SK-MEL-5 (cell line): ENCODE measurements around the gene CHD3. TPM values are rescaled to one million over a fixed set of nuclear protein-coding genes. Genes with fewer than 3 reads are reported as not detected.
A peak's percentile ranks its signal among the peaks of the same experiment; 100 is the strongest.

ENCODE experiments used
- DNase-seq: peaks from one replicate; pipeline ENCODE4 v3.0.0-alpha.2; 2016; ENCODE audit warnings: low read depth, low spot score
- in situ Hi-C: cut with HindIII; loops from 2 replicates; pipeline ENCODE4 v1.10.0; 2016; ENCODE audit warnings: low sequenced_read_pairs, high pct_unique_total_duplicates, low pct_unique_long_range_greater_than_20kb
- total RNA-seq: library from RNA; depleted of rRNA; stranded (reverse); fragments of >200 nt; shearing (Covaris generic); gene quantifications from 2 replicates; pipeline ENCODE4 v1.2.3, GENCODE V29; 2014

Gene CHD3
- total RNA-seq, 1 experiment from 2014 or later, result 68.4 TPM

DNA sequence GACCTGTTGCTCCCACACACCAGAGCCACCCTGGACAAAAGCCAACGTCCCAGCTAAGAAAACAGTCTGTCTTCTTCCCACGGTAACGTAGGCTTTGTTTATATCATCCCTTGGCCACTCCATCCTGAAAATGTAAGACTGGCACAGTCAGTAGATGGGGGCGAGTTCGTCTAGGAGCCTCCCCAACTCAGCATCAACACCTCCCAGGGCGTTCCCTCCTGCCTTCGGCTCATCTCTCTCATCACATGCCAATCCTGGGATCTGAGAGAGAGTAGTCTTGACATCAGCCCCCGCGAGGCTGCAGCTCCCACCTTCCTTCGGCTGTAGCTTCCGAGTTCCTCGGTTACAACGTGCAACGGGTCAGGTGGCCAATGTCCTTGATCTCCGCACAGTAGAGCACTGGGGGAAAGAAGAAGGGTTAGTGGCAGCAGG lies 26.6 kb downstream of the CHD3 start:
- in situ Hi-C loops, result no loop called here

DNA sequence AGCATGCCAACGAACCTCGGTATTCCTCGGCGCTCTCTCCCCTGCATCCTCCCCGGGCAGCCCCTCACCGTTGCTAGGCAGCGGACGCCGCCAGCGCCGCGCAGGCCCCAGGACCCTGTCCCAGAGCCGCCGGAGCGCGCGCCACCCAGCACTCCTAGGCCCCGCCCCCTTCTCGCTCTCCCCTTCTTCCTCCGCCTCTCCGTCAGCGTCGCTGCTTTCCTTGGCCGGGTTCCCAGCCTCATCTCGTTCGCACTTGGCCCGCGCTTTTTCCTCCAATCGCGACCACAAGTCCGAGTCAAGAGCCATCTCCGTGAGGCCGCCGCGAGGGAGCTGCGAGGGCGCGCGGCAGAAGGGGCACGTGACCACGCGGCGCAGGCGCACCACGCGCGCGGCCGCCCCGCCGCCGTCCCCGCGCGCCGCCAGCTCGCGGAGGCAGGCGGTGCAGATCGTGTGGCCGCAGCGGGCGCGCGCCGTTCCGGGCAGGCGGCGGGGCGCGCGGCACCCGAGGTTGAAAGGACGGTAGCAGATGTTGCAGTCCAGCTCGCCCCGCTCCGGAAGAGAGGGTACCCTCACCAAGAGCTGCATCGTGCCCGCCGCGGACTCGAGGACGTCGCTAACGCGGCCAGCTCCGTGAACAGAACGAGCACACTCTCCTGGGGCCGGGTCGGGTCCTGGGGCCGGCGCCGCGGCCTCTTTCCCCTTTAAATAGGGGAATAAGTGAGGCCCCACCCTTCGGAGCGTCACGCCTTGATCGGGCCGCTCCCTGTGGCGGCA lies 27.2 kb downstream of the CHD3 start, which contains the start of gene RNF227:
TSS of gene RNF227 (minus strand) at position 679 of the 774 bp plus-strand sequence. CDS start at position 585, 94 bp downstream.
- DNase-seq, result peak; percentile 93

More for the DNA sequence above, 26.6 kb downstream of the CHD3 start:
- DNase-seq, result no peak

DNA sequence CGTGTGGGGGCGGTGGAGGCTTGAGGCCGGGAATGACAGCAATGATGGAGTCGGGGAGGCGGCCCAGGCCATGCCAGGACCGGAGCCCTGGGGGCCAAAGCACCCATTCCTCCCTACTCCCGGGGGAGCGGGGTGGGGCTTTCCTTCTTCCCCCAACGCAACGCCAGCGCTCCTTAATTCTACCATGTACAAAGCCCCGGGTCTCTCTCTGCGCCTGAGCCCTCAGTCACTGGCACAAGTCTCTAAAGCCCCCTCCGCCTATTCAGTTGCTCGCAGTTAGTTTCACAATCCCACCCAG lies 27.7 kb downstream of the CHD3 start:
- DNase-seq, result no peak
- in situ Hi-C loops, result no loop called here

More for the DNA sequence above, 27.2 kb downstream of the CHD3 start, which contains the start of gene RNF227:
- in situ Hi-C loops, result no loop called here

DNA sequence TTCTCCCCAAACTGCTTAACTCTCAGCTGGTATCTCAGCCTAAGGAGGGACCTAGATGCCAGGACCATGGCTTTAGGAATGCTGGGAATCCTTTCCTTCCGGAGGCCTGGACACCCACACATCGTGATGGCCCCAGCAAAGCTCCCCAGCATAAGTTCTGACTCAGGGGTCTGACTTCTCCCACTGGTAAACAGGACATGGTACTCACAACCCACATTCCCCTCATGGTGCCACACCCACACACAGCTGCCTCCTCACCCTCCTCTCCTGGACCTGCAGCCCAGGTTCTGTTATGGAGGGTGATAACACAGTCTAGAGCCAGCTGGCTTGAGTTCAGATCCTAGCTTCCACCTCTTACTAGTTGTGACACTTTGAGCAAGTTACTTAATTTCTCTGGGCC lies 28.2 kb downstream of the CHD3 start:
- no peak for DNase-seq
- in situ Hi-C loops, result no loop called here

DNA sequence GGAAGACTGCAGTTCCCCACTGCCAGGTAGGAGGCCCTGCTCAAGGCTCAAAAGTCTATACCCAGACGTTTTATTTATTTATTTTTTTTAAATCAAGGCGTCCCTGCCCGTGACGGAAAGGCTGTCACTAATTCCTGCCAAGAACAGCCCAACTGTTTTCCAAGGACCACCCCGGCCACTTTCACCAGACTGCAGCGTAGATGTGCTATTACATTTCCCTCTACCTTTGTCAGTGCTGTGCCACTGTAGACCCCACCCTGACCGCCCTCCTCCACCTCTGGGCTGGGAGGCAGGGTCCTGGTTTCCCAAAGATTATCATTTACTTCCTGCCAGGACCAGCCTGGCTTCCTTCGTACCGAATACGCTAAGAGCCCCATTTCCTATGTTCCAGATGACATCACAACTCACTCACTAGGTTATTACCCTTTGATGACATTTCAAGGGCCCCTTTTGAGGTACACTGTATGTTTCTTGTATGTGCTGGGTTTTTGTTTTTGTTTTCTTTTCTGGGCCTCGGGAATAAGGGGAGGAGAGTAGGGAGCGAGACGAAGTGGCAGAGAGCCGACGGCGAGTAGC lies 33.8 kb downstream of the CHD3 start:
- DNase-seq, result no peak
- in situ Hi-C loops, result no loop called here

DNA sequence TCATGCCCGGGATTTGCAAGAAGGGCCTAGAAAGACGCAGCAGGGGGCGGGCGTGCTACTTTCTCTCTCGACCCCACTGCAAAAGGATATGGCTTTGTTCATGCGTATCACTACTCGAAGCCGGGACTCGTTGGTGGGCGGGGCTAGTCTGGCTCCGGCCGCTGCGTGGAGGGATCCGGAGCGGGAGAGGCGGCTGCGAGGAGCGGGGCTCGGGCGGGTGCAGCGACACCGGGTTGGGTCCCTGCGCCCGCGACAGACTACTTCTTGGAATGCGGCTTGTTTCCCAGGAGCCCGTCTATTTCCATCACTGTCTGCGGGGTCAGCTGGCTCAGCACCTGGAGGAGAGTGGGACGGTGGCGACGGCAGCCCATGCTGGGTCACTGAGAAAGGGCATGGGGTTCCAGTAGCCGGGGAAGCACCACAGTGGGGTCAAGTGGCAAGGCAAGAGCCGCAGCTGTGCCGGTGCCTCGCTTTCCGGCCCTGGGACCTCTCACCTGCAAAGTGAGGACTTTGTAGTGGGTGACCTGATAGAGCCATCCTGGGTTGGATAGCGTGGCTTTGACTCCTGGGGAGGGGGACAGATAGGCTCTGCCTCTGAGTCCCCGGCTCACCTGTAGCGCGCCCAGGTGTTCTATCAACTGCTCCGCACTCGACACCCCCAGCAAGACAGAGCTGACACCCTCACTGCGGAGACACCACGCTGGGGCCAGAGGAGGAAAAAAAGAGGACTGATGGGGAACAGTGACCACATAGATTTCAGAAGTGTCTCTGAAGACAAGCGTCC lies 34.4 kb downstream of the CHD3 start:
- in situ Hi-C loops, result no loop called here
- DNase-seq, result peak; percentile 67

DNA sequence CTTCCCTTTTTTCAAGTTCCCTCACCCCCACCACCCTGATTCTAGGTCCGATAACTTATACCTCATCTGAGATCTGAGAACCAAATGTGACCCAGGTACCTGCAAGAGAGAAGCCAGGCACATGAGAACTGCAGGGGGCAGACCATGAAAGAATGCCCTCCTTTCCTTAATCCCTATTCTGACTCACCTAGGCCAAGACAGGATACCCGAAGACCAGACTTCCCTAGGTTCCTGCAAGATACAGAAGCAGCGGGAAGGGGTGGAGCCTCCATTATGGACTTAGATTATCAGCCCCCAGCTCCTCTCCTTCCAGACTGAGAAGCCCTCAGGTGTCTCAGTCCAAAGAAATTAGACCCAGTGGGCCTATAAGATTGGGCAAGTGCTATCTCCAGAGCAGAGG lies 39.0 kb downstream of the CHD3 start:
- no peak for DNase-seq
- in situ Hi-C loops, result no loop called here

DNA sequence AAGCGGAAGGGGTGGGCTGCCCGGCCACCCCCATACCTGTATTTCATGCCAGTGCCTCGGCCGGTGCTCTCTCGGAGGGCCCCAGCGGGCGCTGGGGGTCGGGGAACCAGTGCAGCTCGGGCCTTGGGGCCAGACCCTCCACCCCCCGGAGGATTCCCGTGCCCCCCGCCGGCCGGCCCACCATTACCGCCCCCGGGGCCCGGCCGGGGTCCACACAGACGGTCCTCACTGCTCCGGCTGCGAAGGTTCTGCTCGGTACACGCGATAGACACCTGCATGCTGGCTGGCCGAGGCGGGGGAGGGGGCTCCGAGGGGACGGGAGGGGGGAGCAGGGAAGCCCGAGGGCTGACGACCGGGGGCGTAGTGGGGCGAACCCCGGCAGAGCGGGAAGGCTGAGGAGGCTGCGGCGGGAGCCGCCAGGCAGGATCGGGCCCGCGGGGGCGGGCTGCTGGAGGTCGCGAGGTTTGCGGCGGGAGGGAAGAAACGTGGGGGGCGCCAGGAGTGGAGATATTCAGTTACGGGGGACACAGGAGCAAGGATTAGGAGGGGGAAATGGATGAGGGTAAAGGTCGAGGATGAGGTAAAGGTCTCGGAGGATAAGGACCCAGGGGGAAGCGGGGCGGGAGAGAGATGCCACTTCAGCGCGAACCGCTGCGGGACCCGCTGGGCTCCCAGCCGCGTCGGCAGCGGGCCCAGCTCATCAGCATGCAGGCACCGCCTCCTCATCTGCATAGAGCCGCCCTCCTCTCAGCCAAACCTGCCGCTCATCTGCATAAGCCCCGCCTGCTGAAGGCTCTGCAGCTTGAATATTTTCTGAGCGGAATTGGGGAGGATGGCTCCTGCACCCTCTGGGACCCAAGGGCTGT lies 40.8 kb downstream of the CHD3 start, which contains the start of gene KCNAB3:
TSS of gene KCNAB3 (minus strand) at position 699 of the 866 bp plus-strand sequence. CDS start at position 278, 421 bp downstream.
- DNase-seq, result no peak
- in situ Hi-C loops, result no loop called here

DNA sequence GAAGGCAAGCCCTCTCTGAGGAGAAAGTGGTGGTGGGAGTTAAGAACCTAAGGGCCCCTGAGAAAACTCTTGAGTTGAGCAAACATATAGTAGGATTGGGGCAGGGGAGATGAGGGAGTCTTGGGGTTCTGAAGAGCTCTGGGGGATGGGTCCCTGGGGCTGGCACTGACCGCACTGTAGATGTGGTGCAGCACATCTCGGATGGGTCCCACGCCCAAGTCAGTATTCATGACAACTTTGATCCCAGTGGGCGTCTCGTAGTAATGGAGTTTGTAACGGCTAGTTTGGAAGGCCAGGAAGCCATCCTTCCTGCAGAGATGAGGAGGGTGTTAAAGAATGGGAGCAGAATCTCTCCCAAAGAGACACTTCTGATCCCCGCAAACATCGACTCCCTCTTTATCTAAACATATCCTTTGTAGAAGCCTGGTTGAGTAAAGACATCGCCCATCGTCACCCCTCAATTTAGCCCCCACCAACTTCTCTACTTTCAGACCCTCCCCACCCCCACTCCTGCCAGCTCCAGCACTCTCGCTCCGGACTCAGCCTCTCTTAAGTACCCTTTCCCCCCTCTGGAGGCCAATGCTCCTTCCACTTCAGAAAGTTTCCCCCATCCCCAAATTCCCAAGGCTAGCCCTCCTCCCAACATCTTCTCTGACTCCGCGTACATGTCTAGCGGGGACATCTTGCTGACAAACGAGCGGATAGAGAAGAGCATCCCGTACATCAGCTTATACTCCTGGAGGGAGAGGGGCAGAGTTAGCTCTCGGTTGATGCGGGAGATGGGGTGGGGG lies 42.4 kb downstream of the CHD3 start:
- DNase-seq, result no peak

DNA sequence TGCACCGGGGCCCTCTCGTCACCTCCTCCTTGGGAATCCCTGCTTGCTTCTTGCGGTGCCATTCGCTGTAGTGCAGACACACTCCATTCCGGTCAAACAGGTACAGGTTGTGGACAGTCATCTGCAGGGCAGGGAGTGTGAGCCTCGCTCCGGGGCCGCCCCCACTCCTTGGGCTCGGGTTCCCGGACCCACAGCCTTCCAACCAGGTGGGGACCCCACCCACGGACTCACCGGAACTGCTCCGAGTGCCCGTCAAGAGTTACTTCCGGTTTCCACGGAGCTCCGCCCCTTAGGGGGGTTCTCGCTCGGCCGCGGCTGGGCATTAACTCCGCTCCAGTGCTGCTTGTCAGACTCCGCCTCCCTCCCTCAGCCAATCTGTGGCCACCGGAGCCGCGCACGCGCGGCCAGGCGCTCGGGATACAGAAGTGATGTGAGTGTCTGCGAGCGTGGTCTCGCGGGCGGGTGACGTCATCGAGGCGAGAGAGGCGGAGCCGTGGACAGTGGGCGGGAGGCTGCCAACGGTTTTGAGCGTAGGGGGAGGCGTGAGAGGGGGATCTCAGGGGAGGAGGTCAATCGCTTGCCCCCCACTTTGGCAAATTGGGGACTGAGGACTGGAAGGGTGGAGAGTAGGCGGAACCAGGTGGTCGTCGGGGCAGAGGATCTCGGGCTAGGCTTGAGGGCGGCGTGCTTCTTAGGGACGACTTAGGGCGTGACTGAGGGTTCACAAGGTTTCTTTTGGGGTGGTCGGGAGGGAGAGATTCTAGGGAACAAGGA lies 43.3 kb downstream of the CHD3 start, which contains the start of the genes CNTROB and TRAPPC1:
TSS of gene CNTROB (plus strand) at position 498 of the 774 bp plus-strand sequence. CDS start 874 bp downstream, outside the sequence.
TSS of gene TRAPPC1 (minus strand) at position 238 of the 774 bp plus-strand sequence. CDS start at position 121, 117 bp downstream.
- in situ Hi-C loops, result no loop called here
- DNase-seq, result peak; percentile 99

More for the DNA sequence above, 42.4 kb downstream of the CHD3 start:
- in situ Hi-C loops, result no loop called here

DNA sequence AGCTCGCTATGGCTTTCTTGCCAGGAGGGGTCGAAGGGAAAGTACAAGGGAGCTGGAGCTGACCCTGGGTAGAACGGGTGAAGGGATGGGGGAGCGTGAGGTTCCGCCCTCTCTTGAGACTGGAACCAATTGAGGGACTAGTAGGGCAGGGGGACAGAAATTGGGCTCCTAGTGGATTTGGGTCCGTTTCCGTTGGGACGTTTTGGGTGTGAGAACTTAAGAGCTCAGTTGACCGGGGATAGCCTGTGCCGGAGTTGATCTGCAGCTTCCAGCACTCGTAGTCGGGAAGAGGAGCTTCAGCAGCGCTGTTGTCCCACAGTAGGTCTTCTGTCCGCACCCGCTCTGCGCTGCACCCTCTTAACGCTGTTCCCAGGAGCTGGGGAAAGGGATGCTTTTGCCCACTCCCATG lies 43.9 kb downstream of the CHD3 start:
- peak; percentile 21 for DNase-seq
- in situ Hi-C loops, result no loop called here

DNA sequence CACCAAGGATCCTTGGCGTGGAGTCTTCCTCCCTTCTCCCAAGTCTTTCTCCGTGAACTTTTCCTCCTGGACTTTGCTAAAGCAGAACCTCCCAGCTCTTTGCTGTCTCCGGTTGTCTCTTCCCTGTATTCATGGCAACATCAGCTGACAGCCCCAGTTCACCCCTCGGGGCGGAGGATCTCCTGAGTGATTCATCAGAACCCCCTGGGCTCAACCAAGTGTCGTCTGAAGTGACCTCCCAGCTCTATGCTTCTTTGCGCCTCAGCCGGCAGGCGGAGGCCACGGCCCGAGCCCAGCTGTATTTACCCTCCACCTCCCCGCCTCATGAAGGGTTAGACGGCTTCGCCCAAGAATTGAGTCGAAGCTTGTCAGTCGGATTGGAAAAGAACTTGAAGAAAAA lies 44.4 kb downstream of the CHD3 start:
- peak; percentile 70 for DNase-seq
- in situ Hi-C loops, result no loop called here

DNA sequence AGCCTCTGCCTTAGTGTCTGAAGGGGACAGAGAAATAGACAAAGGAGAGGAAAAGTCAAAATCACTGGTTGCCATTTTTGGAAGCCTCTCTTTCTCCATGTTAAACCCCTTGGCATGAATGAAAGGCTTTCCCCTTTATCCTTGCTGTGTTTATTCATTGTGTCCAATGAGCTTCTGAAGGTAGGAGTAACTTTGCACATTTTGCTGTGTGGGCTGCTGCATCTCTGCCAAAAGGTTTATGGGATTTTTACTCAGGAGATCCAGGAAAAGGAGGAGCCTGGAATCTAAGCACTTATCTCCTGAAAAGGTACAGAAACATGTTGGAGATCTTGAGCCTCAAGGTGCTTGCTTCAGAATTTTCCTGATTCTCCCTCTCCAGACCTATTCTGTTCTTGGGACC lies 47.3 kb downstream of the CHD3 start:
- in situ Hi-C loops, result no loop called here
- DNase-seq, result no peak

DNA sequence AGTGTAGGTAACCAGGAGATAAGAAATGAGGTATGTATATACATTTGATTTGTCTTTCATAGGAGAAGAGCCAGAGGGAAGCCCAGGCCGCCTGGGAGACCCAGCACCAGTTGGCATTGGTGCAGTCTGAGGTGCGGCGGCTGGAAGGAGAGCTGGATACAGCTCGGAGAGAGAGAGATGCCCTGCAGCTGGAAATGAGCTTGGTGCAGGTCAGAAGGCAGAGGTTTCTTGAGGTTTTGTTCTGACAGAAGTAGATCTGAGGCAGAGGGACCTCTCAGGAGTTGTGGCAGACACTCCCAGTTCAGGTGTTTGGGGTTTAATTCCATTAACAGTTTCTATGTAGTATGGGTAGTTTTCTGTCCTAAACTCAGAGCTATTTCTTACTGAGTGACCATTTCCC lies 51.4 kb downstream of the CHD3 start:
- no peak for DNase-seq
- in situ Hi-C loops, result no loop called here

DNA sequence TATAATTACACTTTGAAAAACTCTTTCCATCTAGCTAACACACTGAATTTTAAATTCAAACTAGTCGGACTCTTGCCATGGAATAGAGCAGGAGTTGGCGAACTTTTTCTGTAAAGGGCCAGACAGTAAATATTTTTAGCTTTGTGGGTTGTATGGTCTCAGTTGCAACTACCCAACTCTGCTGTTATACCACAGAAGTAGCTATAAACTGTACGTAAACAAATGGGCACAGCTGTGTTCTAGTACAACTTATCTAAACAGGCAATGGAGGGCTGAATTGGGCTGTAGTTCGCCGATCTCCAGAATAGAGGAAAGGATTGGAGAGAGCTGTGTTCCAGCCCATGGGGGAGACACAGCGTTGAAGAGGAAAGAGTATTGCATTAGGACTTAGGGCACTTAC lies 52.2 kb downstream of the CHD3 start:
- in situ Hi-C loops, result no loop called here
- DNase-seq, result no peak

DNA sequence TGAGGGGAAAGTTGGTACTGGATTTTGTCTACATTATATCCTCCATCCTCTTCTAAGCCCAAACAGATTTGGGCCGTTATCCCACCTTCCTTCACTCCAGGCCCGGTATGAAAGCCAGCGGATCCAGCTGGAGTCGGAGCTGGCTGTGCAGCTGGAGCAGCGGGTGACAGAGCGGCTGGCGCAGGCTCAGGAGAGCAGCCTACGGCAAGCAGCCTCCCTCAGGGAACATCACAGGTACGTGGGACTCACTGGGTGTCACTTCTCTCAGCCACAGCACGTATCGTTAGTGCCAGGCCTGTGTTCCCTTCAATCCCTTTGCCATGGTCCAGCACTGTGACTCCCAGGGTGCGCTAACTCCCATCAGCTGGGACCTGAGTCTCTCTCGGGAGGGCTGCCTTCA lies 54.7 kb downstream of the CHD3 start:
- no peak for DNase-seq
- in situ Hi-C loops, result no loop called here
